SK-N-SH (cell line): Measurements from ENCODE around the gene MAS1L. TPM values are rescaled to one million over a fixed set of nuclear protein-coding genes. Genes with fewer than 3 reads are reported as not detected.

Experiments used
- CTCF ChIA-PET: fragments of 300-600, 350-600 bp; formaldehyde crosslinking; extraction: SDS; loops from one replicate; lab custom pipeline; 2021; lab: Yijun Ruan, JAX
- POLR2A ChIA-PET: fragments of 350-600 bp; sonication (Branson Sonifier 250); formaldehyde crosslinking; extraction: SDS; loops from one replicate; lab custom pipeline; 2020; ENCODE audit warnings: antibody characterized with exemption, inconsistent platforms; lab: Yijun Ruan, JAX
- DNase-seq: peaks from one replicate; pipeline ENCODE4 v3.0.0; 2012
- H2AFZ ChIP-seq: fragments of 200-600 bp; sonication (generic); 2 replicates; pipeline ENCODE4 v1.8.1; 2016; ENCODE audit warnings: antibody characterized with exemption, mild to moderate bottlenecking, low read depth
- H3F3A ChIP-seq: fragments of 200-600 bp; sonication (generic); replicated peaks from 2 replicates; pipeline ENCODE3; 2016; ENCODE audit warnings: antibody characterized with exemption, mild to moderate bottlenecking; ENCODE audit not compliant: insufficient read depth
- H3K27ac ChIP-seq, 2 experiments: fragments of 200-500 bp in 1 of 2; fragments of 200-600 bp in 1 of 2; sonication (Bioruptor generic) in 1 of 2; sonication (generic), shearing (Covaris generic) in 1 of 2; 2 replicates each; pipeline versions ENCODE4 v1.5.1 to v1.6.1; 2014 to 2016; ENCODE audit warnings: low read depth in 2 of 2, inconsistent platforms in 1 of 2, low read length in 1 of 2, mild to moderate bottlenecking in 1 of 2, mixed read lengths in 1 of 2
- H3K27me3 ChIP-seq: fragments of 200-600 bp; sonication (generic), shearing (Covaris generic); 2 replicates; pipeline ENCODE4 v1.6.1; 2016; ENCODE audit warnings: mixed run types; ENCODE audit not compliant: insufficient read depth
- H3K36me3 ChIP-seq, 2 experiments: fragments of 200-500 bp in 1 of 2; fragments of 200-600 bp in 1 of 2; sonication (Bioruptor generic) in 1 of 2; sonication (generic) in 1 of 2; replicated peaks in 1 of 2; 2 replicates each; pipeline versions ENCODE3 to v1.5.1; 2014 to 2016; ENCODE audit warnings: low read length in 1 of 2, mild to moderate bottlenecking in 1 of 2; ENCODE audit not compliant: insufficient read depth in 2 of 2, control insufficient read depth in 1 of 2
- H3K4me1 ChIP-seq, 2 experiments: fragments of 200-500 bp in 1 of 2; fragments of 200-600 bp in 1 of 2; sonication (Bioruptor generic) in 1 of 2; sonication (generic), shearing (Covaris generic) in 1 of 2; 2 replicates each; pipeline versions ENCODE4 v1.5.1 to v1.6.1; 2014 to 2016; ENCODE audit warnings: low read depth in 1 of 2, low read length in 1 of 2, mixed run types in 1 of 2; ENCODE audit not compliant: insufficient read depth in 2 of 2, control insufficient read depth in 1 of 2
- H3K4me2 ChIP-seq: fragments of 200-600 bp; sonication (generic), shearing (Covaris generic); 2 replicates; pipeline ENCODE4 v1.6.1; 2017; ENCODE audit warnings: mixed run types
- H3K4me3 ChIP-seq, 2 experiments: fragments of 200-500 bp in 1 of 2; fragments of 200-600 bp in 1 of 2; sonication (Bioruptor generic) in 1 of 2; sonication (generic), shearing (Covaris generic) in 1 of 2; 2 replicates each; pipeline versions ENCODE4 v1.5.1 to v1.8.1; 2014 to 2016; ENCODE audit warnings: low read depth in 2 of 2, inconsistent platforms in 1 of 2, low read length in 1 of 2, mild to moderate bottlenecking in 1 of 2, mixed read lengths in 1 of 2, moderate library complexity in 1 of 2
- H3K79me2 ChIP-seq: fragments of 200-600 bp; sonication (generic); 2 replicates; pipeline ENCODE4 v1.8.1; 2017; ENCODE audit warnings: mild to moderate bottlenecking; ENCODE audit not compliant: insufficient read depth
- H3K9ac ChIP-seq: fragments of 200-600 bp; sonication (generic); 2 replicates; pipeline ENCODE4 v1.6.1; 2017; ENCODE audit warnings: mixed run types
- H3K9me2 ChIP-seq: fragments of 200-600 bp; sonication (generic); 2 replicates; pipeline ENCODE4 v1.6.1; 2017; ENCODE audit warnings: mixed run types
- H3K9me3 ChIP-seq: fragments of 200-600 bp; sonication (generic); 2 replicates; pipeline ENCODE4 v1.6.1; 2017; ENCODE audit warnings: mixed run types, mild to moderate bottlenecking, moderate library complexity
- H4K20me1 ChIP-seq: fragments of 200-600 bp; sonication (generic); 2 replicates; pipeline ENCODE4 v1.6.1; 2017; ENCODE audit warnings: mild to moderate bottlenecking, mixed run types; ENCODE audit not compliant: insufficient read depth
- EZH2phosphoT487 ChIP-seq: fragments of 200-600 bp; sonication (generic); IDR thresholded peaks from 2 replicates; pipeline ENCODE4 v1.6.1; 2017; ENCODE audit warnings: low read depth, mixed run types, mild to moderate bottlenecking, antibody characterized with exemption, moderate library complexity, borderline replicate concordance
- FOXJ3 ChIP-seq: sonication (generic); formaldehyde crosslinking; IDR thresholded peaks from 2 replicates; pipeline ENCODE4 v1.5.1; 2020; ENCODE audit warnings: mild to moderate bottlenecking, missing genetic modification reagents
- FOXM1 ChIP-seq: IDR thresholded peaks from 2 replicates; pipeline ENCODE4 v1.4.0; 2012; ENCODE audit warnings: low read depth, mild to moderate bottlenecking
- JUND ChIP-seq: IDR thresholded peaks from 2 replicates; pipeline ENCODE4 v1.4.0; 2012
- MEF2A ChIP-seq: IDR thresholded peaks from 2 replicates; pipeline ENCODE4 v1.4.0; 2012; ENCODE audit warnings: low read depth, borderline replicate concordance
- MXI1 ChIP-seq: IDR thresholded peaks from 2 replicates; pipeline ENCODE4 v1.6.1; 2012; ENCODE audit warnings: mild to moderate bottlenecking, low read depth, low read length, improper control_type of control experiment
- NFIC ChIP-seq: IDR thresholded peaks from 2 replicates; pipeline ENCODE4 v1.4.0; 2012; ENCODE audit warnings: borderline replicate concordance
- PBX3 ChIP-seq: IDR thresholded peaks from 2 replicates; pipeline ENCODE4; 2012
- RAD21 ChIP-seq: IDR thresholded peaks from 2 replicates; pipeline ENCODE4 v1.6.1; 2012; ENCODE audit warnings: mild to moderate bottlenecking, low read length
- REST ChIP-seq: IDR thresholded peaks from 2 replicates; pipeline ENCODE4 v1.6.1; 2012; ENCODE audit warnings: mild to moderate bottlenecking, low read depth, low read length, moderate library complexity
- RFX5 ChIP-seq: IDR thresholded peaks from 2 replicates; pipeline ENCODE4 v1.6.1; 2012; ENCODE audit warnings: mild to moderate bottlenecking, improper control_type of control experiment, low read length
- RXRA ChIP-seq: IDR thresholded peaks from 2 replicates; pipeline ENCODE4 v1.4.0; 2012; ENCODE audit warnings: low read depth, mild to moderate bottlenecking, borderline replicate concordance
- SIN3A ChIP-seq: IDR thresholded peaks from 2 replicates; pipeline ENCODE4 v1.6.1; 2012; ENCODE audit warnings: low read depth, mild to moderate bottlenecking, low read length, moderate library complexity, borderline replicate concordance
- SMC3 ChIP-seq: IDR thresholded peaks from 2 replicates; pipeline ENCODE4 v1.6.1; 2012; ENCODE audit warnings: low read depth, low read length, improper control_type of control experiment
- TAF1 ChIP-seq: IDR thresholded peaks from 2 replicates; pipeline ENCODE4 v1.6.1; 2012; ENCODE audit warnings: low read depth, mild to moderate bottlenecking, low read length, moderate library complexity, borderline replicate concordance
- TCF12 ChIP-seq: IDR thresholded peaks from 2 replicates; pipeline ENCODE4 v1.4.0; 2012
- USF1 ChIP-seq: IDR thresholded peaks from 2 replicates; pipeline ENCODE4 v1.4.0; 2012; ENCODE audit warnings: low read depth, borderline replicate concordance
- ZBTB33 ChIP-seq: IDR thresholded peaks from 2 replicates; pipeline ENCODE4 v1.4.0; 2012; ENCODE audit warnings: low read depth, borderline replicate concordance
- WGBS: methylation state at CpG from one replicate; pipeline ENCODE4 v1.1.6; 2017; ENCODE audit warnings: low lambda C conversion rate; 5-methylcytosine and 5-hydroxymethylcytosine counted together
- polyA plus RNA-seq, 3 experiments: library from polyadenylated mRNA; depleted of rRNA; stranded (reverse); fragments of >200 nt; gene quantifications; 2 replicates each; pipeline ENCODE4 v1.2.3, GENCODE V29; 2012

The MAS1L gene
- polyA plus RNA-seq, 1 of the 3 experiments (the other 2 are of a cell fraction), result not detected

- H2AFZ ChIP-seq, result no peak overlapping the region
- ChIA-PET POLR2A (no interaction called here), CTCF (no interaction called here)
- no peak overlapping the region for H3K27ac ChIP-seq
- peaks cover 0 to 4% of the 10 kb centered on the region in 2 experiments for H3K36me3 ChIP-seq
- H3K4me3 ChIP-seq, result no peak overlapping the region
- H4K20me1 ChIP-seq, result no peaks in the 10 kb centered on the region
- no peaks in the 10 kb centered on the region for H3F3A ChIP-seq
- no peaks in the 10 kb centered on the region for H3K9me2 ChIP-seq
- H3K79me2 ChIP-seq, result no peaks in the 10 kb centered on the region
- DNase-seq, result no peak
- peaks cover 35% of the 10 kb centered on the region; the same call in 1 of the 2 replicates for H3K27me3 ChIP-seq
- H3K9me3 ChIP-seq, result no peaks in the 10 kb centered on the region
- 11% methylated on average over 1 of the region's 1 CpG for WGBS
- H3K4me2 ChIP-seq, result no peak overlapping the region; the same call in 1 of the 2 replicates
- no peak overlapping the region for H3K9ac ChIP-seq
- no peaks in the 10 kb centered on the region for H3K4me1 ChIP-seq
- TF ChIP-seq RFX5 (no peak), RXRA (no peak), RAD21 (no peak), FOXJ3 (CRISPR knock-in tag) (no peak), MEF2A (no peak), MXI1 (no peak), SMC3 (no peak), ZBTB33 (no peak), TAF1 (no peak), JUND (no peak), REST (no peak), EZH2phosphoT487 (no peak), SIN3A (no peak), TCF12 (no peak), PBX3 (no peak), FOXM1 (no peak), NFIC (no peak), USF1 (no peak)
Observed at GRCh38 chr6:29527126-29527525, 39.4 kb upstream of the MAS1L start.
